GM18502 (cell line): ENCODE data around the gene SLC20A1.
"Not testable (repeated sequence)": the region's sequence is repeated elsewhere in the genome, so short reads cannot be mapped to it uniquely, and the experiment has no call there.

Experiments
- ATAC-seq: cut with Tn5 transposase; IDR thresholded peaks from one replicate; pipeline ENCODE4 v1.9.1; 2021; ENCODE audit warnings: mild to moderate bottlenecking; ENCODE audit not compliant: unreplicated experiment, poor library complexity

The SLC20A1 gene

DNA sequence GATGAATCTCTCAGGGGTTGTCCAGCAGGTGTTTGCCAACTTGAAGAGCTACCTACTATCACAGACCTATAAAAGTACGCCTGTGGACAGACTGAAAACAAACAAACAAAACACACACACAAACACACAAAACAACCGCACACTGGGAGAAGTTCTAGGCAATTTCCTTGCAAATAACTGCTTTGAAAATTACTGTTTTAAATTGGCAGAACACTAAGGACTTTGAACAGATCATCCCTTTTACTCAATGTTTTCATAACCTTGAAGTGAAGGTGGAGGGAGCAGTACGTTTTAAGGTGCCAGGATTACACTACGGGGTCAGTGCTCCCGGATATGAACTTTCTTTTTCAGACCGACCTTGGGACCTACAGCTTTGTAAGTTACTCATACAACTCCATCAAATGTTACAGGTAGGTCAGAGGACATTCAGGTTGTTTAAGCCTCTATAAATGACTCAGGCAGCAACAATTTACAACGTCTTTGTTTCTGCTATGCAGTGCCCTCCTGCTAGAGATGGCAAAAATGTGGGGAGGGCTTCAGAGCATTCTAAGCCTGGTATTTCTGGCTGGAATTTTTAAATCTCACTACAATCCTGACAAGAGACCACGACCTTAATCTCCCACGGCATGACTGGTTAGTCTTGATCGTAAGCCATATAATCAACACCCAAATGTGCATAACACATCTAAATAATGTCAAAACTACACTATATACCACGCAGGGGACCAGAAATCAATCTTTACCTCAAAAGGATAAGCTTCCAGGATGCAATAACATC lies 1.4 kb upstream of the SLC20A1 start:
- ATAC-seq, result no peak

DNA sequence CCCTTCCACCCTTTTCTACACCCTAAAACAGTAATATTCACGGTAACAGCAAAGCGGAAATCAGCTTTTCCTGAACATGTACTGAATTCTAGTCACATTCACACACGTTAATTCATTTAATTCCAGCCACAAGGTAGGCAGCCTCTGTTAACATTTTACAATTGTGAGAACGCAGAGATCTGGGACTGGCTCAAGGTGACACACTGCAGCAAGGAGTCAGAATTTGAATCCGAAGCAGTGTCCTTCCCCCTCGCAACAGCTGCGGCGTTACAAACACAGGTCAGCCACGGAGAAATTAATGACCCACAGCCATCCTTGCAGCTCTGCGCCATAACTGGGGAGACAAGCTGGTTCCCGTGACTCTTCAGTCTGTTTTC lies 818 bp upstream of the SLC20A1 start:
- ATAC-seq, result no peak

DNA sequence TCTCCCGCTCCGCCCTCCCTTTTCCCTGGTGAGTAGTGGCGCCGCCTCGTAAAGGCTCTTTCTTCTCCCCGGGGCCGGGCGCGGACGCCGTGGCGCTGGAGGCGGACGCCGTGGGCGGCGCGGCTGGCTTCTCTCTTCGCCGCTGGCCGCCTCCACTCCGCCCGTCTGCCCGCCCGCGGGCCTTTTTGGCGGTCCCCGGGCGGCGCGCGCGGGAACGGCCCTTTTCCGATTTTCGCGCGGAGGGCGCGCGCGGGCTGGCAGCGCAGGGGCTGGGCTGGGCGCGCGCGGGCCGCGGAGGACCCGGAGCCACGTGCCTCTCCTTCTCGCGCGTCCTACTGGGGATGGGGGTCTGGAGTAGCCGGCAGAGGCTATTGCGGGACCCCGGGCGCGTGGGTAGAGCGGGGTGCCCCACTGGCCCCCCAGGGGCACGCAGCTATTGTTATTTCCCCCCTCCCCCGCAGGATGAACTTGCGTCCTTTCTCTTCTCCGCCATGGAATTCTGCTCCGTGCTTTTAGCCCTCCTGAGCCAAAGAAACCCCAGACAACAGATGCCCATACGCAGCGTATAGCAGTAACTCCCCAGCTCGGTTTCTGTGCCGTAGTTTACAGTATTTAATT lies 472 bp downstream of the SLC20A1 start:
- peak; percentile 22 for ATAC-seq

DNA sequence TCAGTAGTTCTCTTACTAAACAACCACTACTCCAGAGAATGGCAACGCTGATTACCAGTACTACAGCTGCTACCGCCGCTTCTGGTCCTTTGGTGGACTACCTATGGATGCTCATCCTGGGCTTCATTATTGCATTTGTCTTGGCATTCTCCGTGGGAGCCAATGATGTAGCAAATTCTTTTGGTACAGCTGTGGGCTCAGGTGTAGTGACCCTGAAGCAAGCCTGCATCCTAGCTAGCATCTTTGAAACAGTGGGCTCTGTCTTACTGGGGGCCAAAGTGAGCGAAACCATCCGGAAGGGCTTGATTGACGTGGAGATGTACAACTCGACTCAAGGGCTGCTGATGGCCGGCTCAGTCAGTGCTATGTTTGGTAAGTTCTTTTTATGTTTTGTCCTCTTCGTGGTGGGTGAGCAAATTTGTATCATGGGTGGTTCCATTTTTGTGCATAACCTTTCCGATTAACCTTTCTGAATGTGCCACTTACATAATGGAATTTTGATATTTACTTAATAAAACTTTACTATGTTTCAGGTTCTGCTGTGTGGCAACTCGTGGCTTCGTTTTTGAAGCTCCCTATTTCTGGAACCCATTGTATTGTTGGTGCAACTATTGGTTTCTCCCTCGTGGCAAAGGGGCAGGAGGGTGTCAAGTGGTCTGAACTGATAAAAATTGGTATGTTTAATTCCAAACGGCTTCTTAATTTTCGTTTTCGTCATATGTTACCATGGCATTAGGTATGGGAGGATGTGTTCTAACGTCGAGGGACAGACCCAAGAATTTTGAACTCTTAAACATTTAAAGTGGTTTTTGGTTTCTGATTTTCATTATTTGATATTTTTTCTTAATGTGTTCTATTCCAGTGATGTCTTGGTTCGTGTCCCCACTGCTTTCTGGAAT lies 1.3 kb downstream of the SLC20A1 start:
- no peak for ATAC-seq

DNA sequence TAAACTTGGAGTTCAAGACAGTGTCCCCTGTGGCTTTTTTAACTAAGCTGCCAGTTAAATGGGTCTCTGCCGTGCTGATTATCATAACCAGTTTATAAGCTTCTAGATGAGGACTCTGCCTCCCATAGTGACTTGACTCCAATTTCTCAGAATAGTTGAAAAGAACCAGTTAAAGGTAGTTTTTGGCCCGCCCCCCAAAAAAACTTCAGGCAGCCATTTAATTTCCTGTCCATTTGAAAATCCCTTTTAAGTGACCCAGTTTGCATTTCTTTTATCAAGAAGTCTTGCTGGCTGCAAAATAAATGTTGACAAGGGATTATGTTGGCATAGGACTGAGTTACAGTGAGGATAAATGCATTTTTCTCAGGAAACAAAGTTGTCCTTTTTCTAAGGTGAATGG lies 2.3 kb downstream of the SLC20A1 start:
- ATAC-seq, result no peak

DNA sequence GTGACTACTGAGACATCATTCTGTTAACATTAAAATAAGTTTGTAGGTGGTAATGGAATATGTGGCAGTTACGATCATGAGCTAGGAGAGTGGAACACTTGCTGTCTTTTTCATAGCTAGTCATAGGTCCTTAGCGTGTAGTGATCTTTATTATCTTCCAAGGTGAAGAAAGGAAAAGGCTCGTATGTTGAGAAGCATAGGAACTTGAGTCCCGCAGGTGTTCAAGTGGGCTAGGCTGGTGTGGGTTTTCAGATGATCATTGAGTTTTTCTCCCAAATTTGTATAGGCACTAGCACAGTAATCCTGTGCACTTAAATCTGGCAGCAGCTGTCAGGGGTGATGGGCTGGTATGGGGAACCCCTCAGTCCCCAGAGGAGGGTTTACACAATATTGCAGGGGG lies 10.9 kb downstream of the SLC20A1 start:
- ATAC-seq, result no peak

DNA sequence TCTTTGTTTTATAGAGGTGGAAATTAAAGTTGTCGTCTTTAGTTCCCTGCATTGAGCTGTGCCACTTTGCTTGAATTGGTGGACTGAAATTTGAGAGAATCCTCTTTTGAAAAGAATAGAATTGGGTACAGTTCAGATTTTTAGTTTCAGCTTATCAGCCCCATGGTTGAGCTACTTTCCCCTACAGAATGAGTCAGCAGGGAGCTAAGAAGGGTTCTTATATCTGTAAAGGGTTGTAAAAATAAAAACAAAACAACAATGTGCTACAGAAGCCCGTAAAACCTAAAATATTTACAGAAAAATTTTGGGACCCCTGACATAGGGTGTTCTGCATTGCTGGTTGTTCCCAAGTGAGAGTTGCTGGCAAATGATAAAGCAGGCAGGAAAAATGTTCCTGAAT lies 12.6 kb downstream of the SLC20A1 start:
- ATAC-seq, result no peak

DNA sequence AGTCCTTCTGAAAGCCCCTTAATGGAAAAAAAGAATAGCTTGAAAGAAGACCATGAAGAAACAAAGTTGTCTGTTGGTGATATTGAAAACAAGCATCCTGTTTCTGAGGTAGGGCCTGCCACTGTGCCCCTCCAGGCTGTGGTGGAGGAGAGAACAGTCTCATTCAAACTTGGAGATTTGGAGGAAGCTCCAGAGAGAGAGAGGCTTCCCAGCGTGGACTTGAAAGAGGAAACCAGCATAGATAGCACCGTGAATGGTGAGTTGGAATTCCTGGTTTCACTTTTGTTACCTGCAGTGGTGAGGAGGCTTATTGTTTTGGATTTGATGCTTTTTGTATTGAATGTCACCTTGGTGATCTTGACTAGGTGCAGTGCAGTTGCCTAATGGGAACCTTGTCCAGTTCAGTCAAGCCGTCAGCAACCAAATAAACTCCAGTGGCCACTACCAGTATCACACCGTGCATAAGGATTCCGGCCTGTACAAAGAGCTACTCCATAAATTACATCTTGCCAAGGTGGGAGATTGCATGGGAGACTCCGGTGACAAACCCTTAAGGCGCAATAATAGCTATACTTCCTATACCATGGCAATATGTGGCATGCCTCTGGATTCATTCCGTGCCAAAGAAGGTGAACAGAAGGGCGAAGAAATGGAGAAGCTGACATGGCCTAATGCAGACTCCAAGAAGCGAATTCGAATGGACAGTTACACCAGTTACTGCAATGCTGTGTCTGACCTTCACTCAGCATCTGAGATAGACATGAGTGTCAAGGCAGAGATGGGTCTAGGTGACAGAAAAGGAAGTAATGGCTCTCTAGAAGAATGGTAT lies 13.3 kb downstream of the SLC20A1 start:
- ATAC-seq, result no peak

DNA sequence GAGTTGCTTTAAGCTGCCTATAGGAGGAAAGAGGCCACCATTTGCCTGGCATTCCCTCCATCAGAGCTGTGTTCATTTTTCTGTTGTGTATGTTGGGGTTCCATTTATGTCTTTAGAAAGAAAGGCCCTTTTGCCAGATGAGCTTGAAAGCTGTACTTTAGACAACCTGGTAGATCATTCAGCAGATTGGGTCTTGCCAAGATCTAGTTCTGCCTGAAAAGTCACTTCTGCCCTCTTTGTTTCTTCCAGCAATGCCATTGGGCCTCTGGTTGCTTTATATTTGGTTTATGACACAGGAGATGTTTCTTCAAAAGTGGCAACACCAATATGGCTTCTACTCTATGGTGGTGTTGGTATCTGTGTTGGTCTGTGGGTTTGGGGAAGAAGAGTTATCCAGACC lies 14.4 kb downstream of the SLC20A1 start:
- ATAC-seq, result no peak

DNA sequence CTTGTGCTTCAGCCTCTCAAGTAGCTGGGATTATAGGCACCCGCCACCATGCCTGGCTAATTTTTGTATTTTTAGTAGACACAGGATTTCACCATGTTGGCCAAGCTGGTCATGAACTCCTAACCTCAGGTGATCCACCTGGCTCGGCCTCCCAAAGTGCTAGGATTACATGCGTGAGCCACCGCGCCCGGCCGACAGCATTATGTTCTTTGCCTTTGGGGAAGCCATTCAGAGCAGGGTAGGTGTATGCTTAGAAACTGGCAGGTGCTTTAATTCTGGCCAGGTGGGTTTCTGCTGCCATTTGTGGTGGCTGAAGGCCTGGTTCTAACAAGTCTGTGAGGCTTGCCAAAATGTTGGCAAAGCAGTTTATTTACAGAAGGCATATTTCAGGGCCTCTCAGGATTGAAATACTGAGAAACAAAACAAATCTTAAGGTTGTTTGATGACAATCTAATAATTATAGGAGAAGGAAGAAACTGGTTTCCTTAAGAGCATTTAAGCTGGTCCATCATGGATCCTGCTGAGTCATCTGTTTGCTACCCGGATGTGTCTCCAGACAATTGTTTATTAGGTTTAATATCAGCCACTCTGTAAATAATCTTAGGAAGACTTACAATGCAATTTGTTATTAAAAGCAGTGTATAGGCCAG lies 16.0 kb downstream of the SLC20A1 start:
- ATAC-seq, result no peak

DNA sequence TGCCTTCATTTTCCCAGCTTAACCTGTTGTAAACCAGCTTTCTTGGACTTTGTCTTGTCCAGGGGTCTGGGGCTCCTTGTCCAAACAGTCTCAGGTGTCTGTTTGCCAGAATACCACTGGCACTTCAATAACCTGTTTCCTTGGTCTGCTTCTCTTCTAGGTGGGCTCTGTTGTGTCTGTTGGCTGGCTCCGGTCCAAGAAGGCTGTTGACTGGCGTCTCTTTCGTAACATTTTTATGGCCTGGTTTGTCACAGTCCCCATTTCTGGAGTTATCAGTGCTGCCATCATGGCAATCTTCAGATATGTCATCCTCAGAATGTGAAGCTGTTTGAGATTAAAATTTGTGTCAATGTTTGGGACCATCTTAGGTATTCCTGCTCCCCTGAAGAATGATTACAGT lies 17.0 kb downstream of the SLC20A1 start:
- ATAC-seq, result no peak

DNA sequence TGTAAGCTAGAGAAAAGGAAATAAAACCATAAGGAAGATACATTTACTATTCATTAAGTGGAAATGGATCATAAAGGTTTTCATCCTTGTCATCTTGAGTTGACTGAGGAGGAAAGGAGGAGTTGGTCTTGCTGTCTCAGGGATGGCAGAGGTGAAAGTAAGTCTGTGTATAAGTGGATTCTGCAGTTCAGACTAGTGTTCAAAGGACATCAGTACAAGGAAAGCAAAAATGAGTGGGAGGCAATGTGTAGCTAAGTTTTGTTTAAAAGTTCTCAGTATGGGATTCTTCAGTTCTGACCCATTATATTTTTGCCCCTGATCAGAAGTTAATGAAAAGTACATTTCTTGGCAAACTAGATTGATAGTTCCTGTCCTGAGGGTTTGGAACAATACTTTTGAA lies 18.9 kb downstream of the SLC20A1 start:
- ATAC-seq, result no peak

DNA sequence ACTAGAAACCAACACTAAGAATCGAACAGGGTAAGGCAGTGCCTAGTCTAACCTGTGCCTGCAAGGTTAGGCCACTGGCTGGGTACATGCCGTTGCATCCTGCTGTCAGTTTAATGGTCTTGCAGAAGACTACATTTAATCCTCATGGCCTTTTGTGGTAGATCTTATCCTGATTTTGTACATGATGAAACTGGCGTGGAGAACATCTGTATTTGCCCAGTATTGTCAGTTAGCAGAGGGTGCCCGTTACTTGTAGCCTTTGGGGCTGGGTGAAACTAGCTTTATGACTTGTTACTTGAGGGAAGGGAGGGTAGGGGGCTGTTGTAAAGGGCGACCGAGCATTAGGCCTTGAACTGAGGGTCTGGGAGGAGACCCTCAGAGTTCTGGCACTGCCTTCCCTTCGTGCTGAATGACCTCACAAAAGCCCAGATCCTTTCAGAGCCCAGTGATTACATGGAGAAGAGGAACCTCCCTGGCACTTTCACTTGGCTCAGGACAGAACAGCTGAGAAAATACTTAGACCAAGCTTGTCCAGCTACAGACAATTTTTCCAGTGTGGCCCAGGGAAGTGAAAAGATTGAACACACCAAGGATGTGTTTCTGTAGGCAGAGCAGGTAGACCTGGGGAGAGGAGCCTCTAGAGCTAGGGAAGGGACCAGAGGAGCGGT lies 19.5 kb downstream of the SLC20A1 start:
- no peak for ATAC-seq

DNA sequence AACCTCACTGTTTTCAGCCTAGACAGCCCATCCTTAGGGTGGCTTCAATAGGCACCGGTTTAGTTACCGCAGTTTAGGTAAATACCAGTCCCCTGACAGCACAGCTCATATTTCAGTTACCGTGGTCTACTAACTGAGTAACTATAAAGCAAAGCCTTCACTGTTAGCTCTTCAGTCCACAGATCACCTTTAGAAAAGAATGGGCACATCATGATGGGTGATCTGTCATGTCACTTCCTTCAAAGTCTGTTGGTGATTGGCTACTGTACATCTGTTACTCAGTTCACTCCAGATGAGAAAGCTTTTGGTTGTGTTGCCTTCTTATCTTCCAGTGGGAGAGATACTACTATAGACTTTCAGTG lies 21.0 kb downstream of the SLC20A1 start:
- ATAC-seq, result no peak

DNA sequence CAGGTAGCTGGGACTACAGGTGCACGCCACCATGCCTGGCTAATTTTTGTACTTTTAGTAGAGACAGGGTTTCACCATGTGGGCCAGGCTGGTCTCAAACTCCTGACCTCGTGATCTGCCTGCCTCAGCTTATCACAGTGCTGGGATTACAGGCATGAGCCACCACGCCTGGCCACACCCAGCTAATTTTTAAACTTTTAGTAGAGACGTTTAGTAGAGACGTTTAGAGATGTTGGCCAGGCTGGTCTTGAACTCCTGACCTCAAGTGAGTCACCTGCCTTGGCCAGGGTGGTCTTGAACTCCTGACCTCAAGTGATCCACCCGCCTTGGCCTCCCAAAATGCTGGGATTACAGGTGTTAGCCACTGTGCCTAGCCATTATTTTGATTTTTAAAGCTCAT lies 21.8 kb downstream of the SLC20A1 start:
- not testable (repeated sequence) for ATAC-seq

DNA sequence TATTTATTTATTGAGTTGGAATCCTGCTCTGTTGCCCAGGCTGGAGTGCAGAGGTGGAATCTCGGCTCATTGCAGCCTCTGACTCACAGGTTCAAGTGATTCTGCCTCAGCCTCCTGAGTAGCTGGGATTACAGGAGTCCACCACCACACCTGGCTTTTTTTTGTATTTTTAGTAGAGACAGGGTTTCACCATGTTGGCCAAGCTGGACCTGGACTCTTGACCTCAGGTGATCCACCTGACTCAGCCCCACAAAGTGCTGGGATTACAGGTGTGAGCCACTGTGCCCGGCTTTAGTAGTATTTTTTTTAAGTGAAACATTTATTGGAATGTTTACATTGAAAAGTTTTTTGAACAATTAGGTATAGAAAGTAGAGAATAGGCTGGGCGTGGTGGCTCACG lies 23.9 kb downstream of the SLC20A1 start:
- ATAC-seq, result no peak

DNA sequence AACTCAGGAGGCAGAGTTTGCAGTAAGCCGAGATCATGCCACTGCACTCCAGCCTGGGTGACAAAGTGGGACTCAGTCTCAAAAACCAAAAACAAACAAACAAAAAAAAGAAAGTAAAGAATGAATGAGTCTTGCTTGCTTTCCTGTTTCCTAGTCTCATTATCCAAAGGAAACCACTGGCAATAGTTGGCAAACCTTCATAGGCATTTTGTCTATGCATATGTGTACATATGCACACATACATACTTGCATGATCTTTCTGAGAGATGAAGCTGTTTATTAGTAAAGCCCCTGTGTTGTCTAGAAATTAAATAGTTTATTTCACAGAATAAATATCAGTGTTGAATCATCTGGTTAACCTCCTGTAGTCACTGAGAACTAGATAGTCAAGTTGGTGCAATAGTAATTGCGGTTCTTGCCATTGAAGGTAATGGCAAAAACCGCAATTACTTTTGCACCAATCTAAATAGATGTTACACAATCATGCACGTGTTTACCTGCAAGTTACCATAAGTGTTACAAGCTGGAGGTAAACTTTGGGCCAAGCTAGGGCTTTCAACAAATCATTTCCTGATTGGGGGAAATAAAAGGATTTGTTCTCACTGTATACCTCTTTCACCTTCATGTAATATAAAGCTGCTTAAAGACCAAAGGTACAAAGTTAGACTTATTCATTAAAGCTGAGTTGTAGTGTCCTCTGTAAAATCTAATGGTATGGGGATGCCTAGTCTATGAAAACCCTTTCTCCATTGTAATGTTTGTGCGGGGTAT lies 24.7 kb downstream of the SLC20A1 start:
- ATAC-seq, result no peak

DNA sequence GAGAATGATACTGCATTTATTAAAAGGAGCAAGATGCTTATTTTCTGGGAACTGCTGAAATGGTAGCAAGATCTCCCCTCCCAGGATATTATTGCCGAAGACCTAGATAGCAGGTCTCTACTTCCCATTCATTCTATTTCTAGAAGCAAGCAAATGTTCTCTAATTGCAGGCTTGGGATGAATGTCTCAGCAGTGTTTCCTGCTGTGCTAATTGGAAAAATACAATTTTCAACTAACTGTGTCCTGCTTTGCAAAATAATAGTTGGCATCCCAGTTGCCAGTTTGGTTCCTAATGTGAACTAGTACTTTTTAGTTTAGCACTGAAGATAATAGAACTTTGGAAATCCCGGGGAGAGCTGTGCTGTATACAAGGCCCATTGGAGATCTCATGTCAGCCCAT lies 26.1 kb downstream of the SLC20A1 start:
- ATAC-seq, result no peak

DNA sequence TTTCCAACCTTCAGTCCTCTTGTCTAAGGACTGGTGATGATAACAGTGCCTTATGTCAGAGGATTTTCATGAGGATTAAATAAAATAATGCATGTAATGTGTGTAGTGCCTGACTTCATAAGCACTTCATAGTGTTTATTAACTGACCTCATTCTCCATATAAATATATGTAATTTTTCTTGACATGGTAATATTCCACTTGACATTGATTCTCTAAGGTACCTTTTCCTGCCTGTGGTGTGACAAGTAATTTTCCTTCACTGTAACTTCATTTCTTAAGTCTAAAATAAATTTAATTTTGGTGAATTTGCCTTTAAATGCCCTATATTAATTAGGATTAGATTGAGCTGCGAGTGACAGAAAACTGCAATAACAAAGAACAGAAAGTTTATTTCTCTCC lies 27.3 kb downstream of the SLC20A1 start:
- no peak for ATAC-seq
